HUES48 (cell line): ENCODE results near the gene BID.
A peak's percentile ranks its signal among the peaks of the same experiment; 100 is the strongest.

Experiments used
- H3K27ac ChIP-seq: one replicate; pipeline ENCODE4 v1.7.0; 2013; ENCODE audit warnings: low read depth, low read length, inconsistent platforms
- H3K27me3 ChIP-seq: 2 replicates; pipeline ENCODE4 v1.6.1; 2013; ENCODE audit warnings: mild to moderate bottlenecking, low read length; ENCODE audit not compliant: control insufficient read depth, insufficient read depth
- H3K36me3 ChIP-seq: 2 replicates; pipeline ENCODE4 v1.6.1; 2013; ENCODE audit warnings: low read length; ENCODE audit not compliant: control insufficient read depth, insufficient read depth
- H3K4me1 ChIP-seq: 2 replicates; pipeline ENCODE4 v1.6.1; 2013; ENCODE audit warnings: mild to moderate bottlenecking, low read length; ENCODE audit not compliant: control insufficient read depth, insufficient read depth
- H3K4me3 ChIP-seq: 2 replicates; pipeline ENCODE4 v1.5.1; 2013; ENCODE audit warnings: mild to moderate bottlenecking, low read depth, low read length
- H3K9ac ChIP-seq: 2 replicates; pipeline ENCODE4 v1.6.1; 2013; ENCODE audit warnings: mild to moderate bottlenecking, low read depth, low read length, moderate library complexity
- H3K9me3 ChIP-seq: 2 replicates; pipeline ENCODE4 v1.6.1; 2013; ENCODE audit warnings: low read length; ENCODE audit not compliant: control insufficient read depth, insufficient read depth

Gene BID

GRCh38 chr22:17774206-17774925 lies at the start of gene BID:
BID (minus strand) TSS chr22:17774469; CDS start chr22:17750116, 24,353 bp downstream.
- Histone ChIP-seq H3K9ac (peak within 1 kb of the TSS; percentile 82), H3K9me3 (no peaks in the 10 kb centered on the region), H3K4me1 (peaks cover 9% of the 10 kb centered on the region), H3K4me3 (peak within 1 kb of the TSS; percentile 67), H3K36me3 (no peaks in the 10 kb centered on the region), H3K27me3 (peaks cover 7% of the 10 kb centered on the region; the same call in 1 of the 2 replicates), H3K27ac (peak within 1 kb of the TSS; percentile 81)

- peaks cover 3% of the 10 kb centered on the region; the same call in 1 of the 2 replicates for H3K36me3 ChIP-seq
- H3K9ac ChIP-seq: no peak overlapping the region
Measured at GRCh38 chr22:17823964-17824363, 49.7 kb upstream of the BID start.

GRCh38 chr22:17823226-17823625 lies 49.0 kb upstream of the BID start:
- Histone ChIP-seq H3K4me3 (no peak overlapping the region), H3K4me1 (no peaks in the 10 kb centered on the region), H3K27me3 (no peaks in the 10 kb centered on the region), H3K36me3 (peaks cover 3% of the 10 kb centered on the region; the same call in 1 of the 2 replicates), H3K27ac (no peak overlapping the region), H3K9ac (no peak overlapping the region), H3K9me3 (no peaks in the 10 kb centered on the region)

More at GRCh38 chr22:17823964-17824363, 49.7 kb upstream of the BID start:
- Histone ChIP-seq H3K9me3 (no peaks in the 10 kb centered on the region), H3K4me3 (no peak overlapping the region), H3K27me3 (no peaks in the 10 kb centered on the region), H3K4me1 (no peaks in the 10 kb centered on the region), H3K27ac (no peak overlapping the region)

- peaks cover 3% of the 10 kb centered on the region; the same call in 1 of the 2 replicates for H3K36me3 ChIP-seq
- no peaks in the 10 kb centered on the region for H3K27me3 ChIP-seq
- no peak overlapping the region for H3K27ac ChIP-seq
- no peaks in the 10 kb centered on the region for H3K9me3 ChIP-seq
- H3K4me1 ChIP-seq: no peaks in the 10 kb centered on the region
- H3K4me3 ChIP-seq: no peak overlapping the region
- no peak overlapping the region for H3K9ac ChIP-seq
Measured at GRCh38 chr22:17822087-17822486, 47.8 kb upstream of the BID start.

- Histone ChIP-seq H3K4me3 (no peak overlapping the region), H3K9ac (no peak overlapping the region), H3K27me3 (no peaks in the 10 kb centered on the region), H3K36me3 (peaks cover 9% of the 10 kb centered on the region; the same call in 1 of the 2 replicates), H3K9me3 (no peaks in the 10 kb centered on the region), H3K4me1 (no peaks in the 10 kb centered on the region), H3K27ac (no peak overlapping the region)
Measured at GRCh38 chr22:17820879-17821439, 46.7 kb upstream of the BID start.

GRCh38 chr22:17818649-17819048 lies 44.4 kb upstream of the BID start:
- H3K9me3 ChIP-seq: no peaks in the 10 kb centered on the region
- peaks cover 28% of the 10 kb centered on the region for H3K36me3 ChIP-seq
- H3K27me3 ChIP-seq: no peaks in the 10 kb centered on the region
- H3K4me3 ChIP-seq: no peak overlapping the region
- no peaks in the 10 kb centered on the region for H3K4me1 ChIP-seq
- no peak overlapping the region for H3K9ac ChIP-seq
- H3K27ac ChIP-seq: no peak overlapping the region

- peaks cover 28% of the 10 kb centered on the region for H3K36me3 ChIP-seq
- no peak overlapping the region for H3K4me3 ChIP-seq
Measured at GRCh38 chr22:17818180-17818579, 43.9 kb upstream of the BID start.

GRCh38 chr22:17817511-17818065 lies 43.3 kb upstream of the BID start:
- no peaks in the 10 kb centered on the region for H3K4me1 ChIP-seq
- no peaks in the 10 kb centered on the region for H3K27me3 ChIP-seq
- H3K9ac ChIP-seq: no peak overlapping the region
- H3K4me3 ChIP-seq: no peak overlapping the region
- H3K9me3 ChIP-seq: no peaks in the 10 kb centered on the region
- no peak overlapping the region for H3K27ac ChIP-seq
- H3K36me3 ChIP-seq: peaks cover 28% of the 10 kb centered on the region

More at GRCh38 chr22:17818180-17818579, 43.9 kb upstream of the BID start:
- H3K9me3 ChIP-seq: no peaks in the 10 kb centered on the region
- no peak overlapping the region for H3K27ac ChIP-seq
- H3K9ac ChIP-seq: no peak overlapping the region
- no peaks in the 10 kb centered on the region for H3K27me3 ChIP-seq
- no peaks in the 10 kb centered on the region for H3K4me1 ChIP-seq

GRCh38 chr22:17817079-17817478 lies 42.8 kb upstream of the BID start:
- Histone ChIP-seq H3K36me3 (peaks cover 31% of the 10 kb centered on the region), H3K4me1 (no peaks in the 10 kb centered on the region), H3K27me3 (no peaks in the 10 kb centered on the region), H3K9me3 (no peaks in the 10 kb centered on the region), H3K27ac (no peak overlapping the region), H3K9ac (no peak overlapping the region), H3K4me3 (no peak overlapping the region)

GRCh38 chr22:17816649-17817048 lies 42.4 kb upstream of the BID start:
- H3K4me1 ChIP-seq: no peaks in the 10 kb centered on the region
- no peak overlapping the region for H3K27ac ChIP-seq
- H3K9ac ChIP-seq: no peak overlapping the region
- H3K4me3 ChIP-seq: no peak overlapping the region
- H3K36me3 ChIP-seq: peaks cover 32% of the 10 kb centered on the region
- no peaks in the 10 kb centered on the region for H3K27me3 ChIP-seq
- no peaks in the 10 kb centered on the region for H3K9me3 ChIP-seq

GRCh38 chr22:17815703-17816254 lies 41.5 kb upstream of the BID start:
- H3K9me3 ChIP-seq: no peaks in the 10 kb centered on the region
- H3K4me1 ChIP-seq: no peaks in the 10 kb centered on the region
- peaks cover 29% of the 10 kb centered on the region for H3K36me3 ChIP-seq
- H3K4me3 ChIP-seq: no peak overlapping the region
- no peak overlapping the region for H3K9ac ChIP-seq
- no peaks in the 10 kb centered on the region for H3K27me3 ChIP-seq
- H3K27ac ChIP-seq: no peak overlapping the region
